HepG2 (cell line): ENCODE measurements around the gene GRB7. TPM values are rescaled to one million over a fixed set of nuclear protein-coding genes. Genes with fewer than 3 reads are reported as not detected.

Experiments used
- ATAC-seq: fragments of 200-7000 bp; cut with Tn5 transposase; 3 replicates; pipeline ENCODE4 v1.9.1; 2020; ENCODE audit warnings: mild to moderate bottlenecking, moderate library complexity
- BruUV-seq: library from RNA; stranded (reverse); fragments of 400-500 nt; replicated peaks from 2 replicates; lab custom pipeline; 2021; lab: Mats Ljungman, UMichigan
- CTCF ChIA-PET: fragments of 300-600 bp; formaldehyde crosslinking; extraction: SDS; loops from one replicate; lab custom pipeline; 2021; ENCODE audit warnings: low total read pairs, inconsistent platforms, low intra/inter-chr PET ratio; lab: Yijun Ruan, JAX
- POLR2A ChIA-PET: fragments of 350-600 bp; sonication (Branson Sonifier 250); formaldehyde crosslinking; loops from one replicate; lab custom pipeline; 2020; ENCODE audit warnings: antibody characterized with exemption, inconsistent platforms; lab: Yijun Ruan, JAX
- DNase-seq: peaks from one replicate; pipeline ENCODE4 v3.0.0-alpha.2; 2015; ENCODE audit warnings: low spot score
- FAIRE-seq: peaks from 3 replicates; lab custom pipeline; 2011; peaks lifted over from hg19 to GRCh38; lab: Jason Lieb, UNC
- H2AFZ ChIP-seq: one replicate; pipeline ENCODE4 v1.6.1; 2011; ENCODE audit warnings: low read length, inconsistent platforms
- H3K27ac ChIP-seq: fragments of 300-600 bp; 3 replicates; pipeline ENCODE4 v1.8.0; 2011; ENCODE audit warnings: mixed run types, mild to moderate bottlenecking, mixed read lengths, low read length, inconsistent platforms; ENCODE audit not compliant: insufficient read depth; ENCODE audit errors: extremely low read length
- H3K27me3 ChIP-seq, 2 experiments: fragments of 200-600 bp in 1 of 2; 2 replicates in 1 of 2; 3 replicates in 1 of 2; pipeline versions ENCODE4 v1.6.0 to v1.8.0; 2011; ENCODE audit warnings: low read length in 2 of 2, mild to moderate bottlenecking in 2 of 2, moderate library complexity in 2 of 2, inconsistent platforms in 1 of 2; ENCODE audit not compliant: insufficient read depth in 2 of 2, control insufficient read depth in 1 of 2
- H3K36me3 ChIP-seq, 2 experiments: fragments of 200-600 bp in 1 of 2; replicated peaks in 1 of 2; 2 replicates in 1 of 2; 3 replicates in 1 of 2; pipeline versions ENCODE4 v1.5.1 to v1.8.0; 2011; ENCODE audit warnings: low read length in 2 of 2, inconsistent platforms in 1 of 2; ENCODE audit not compliant: insufficient read depth in 2 of 2, control insufficient read depth in 1 of 2
- H3K4me1 ChIP-seq: 2 replicates; pipeline ENCODE4 v1.5.1; 2012; ENCODE audit warnings: low read length, inconsistent platforms; ENCODE audit not compliant: insufficient read depth
- H3K4me2 ChIP-seq: 2 replicates; pipeline ENCODE4 v1.6.0; 2011; ENCODE audit warnings: low read depth, low read length, inconsistent platforms
- H3K4me3 ChIP-seq, 3 experiments: fragments of 200-600 bp in 1 of 3; sonication (generic), shearing (Covaris generic) in 1 of 3; replicated peaks in 1 of 3; 2 replicates each; pipeline ENCODE4 v1.5.1; 2011 to 2016; ENCODE audit warnings: low read length in 3 of 3, inconsistent platforms in 2 of 3, low read depth in 2 of 3, mild to moderate bottlenecking in 2 of 3, control low read depth in 1 of 3, mixed read lengths in 1 of 3; ENCODE audit not compliant: insufficient read depth in 1 of 3
- H3K79me2 ChIP-seq: one replicate; pipeline ENCODE4 v1.6.1; 2011; ENCODE audit warnings: low read length, inconsistent platforms; ENCODE audit not compliant: insufficient read depth
- H3K9ac ChIP-seq: 2 replicates; pipeline ENCODE4 v1.6.0; 2011; ENCODE audit warnings: mild to moderate bottlenecking, low read depth, low read length, inconsistent platforms; ENCODE audit not compliant: insufficient read depth
- H3K9me3 ChIP-seq: 2 replicates; pipeline ENCODE4 v1.5.1; 2012; ENCODE audit warnings: mild to moderate bottlenecking, low read length
- H4K20me1 ChIP-seq: 2 replicates; pipeline ENCODE4 v1.6.0; 2011; ENCODE audit warnings: inconsistent platforms, mild to moderate bottlenecking, low read length, moderate library complexity; ENCODE audit not compliant: insufficient read depth
- FOSL2 ChIP-seq: sonication (generic); formaldehyde crosslinking; IDR thresholded peaks from 2 replicates; pipeline ENCODE4 v1.4.0; 2020; ENCODE audit warnings: missing genetic modification reagents
- MAFK ChIP-seq, 2 experiments: IDR thresholded peaks in 1 of 2; conservative IDR thresholded peaks in 1 of 2; 2 replicates each; pipeline ENCODE4 v1.6.1; 2011; ENCODE audit warnings: improper control_type of control experiment in 2 of 2, low read length in 2 of 2
- ZFP62 ChIP-seq: sonication (generic); formaldehyde crosslinking; IDR thresholded peaks from 2 replicates; pipeline ENCODE4 v1.4.0; 2020; ENCODE audit warnings: missing genetic modification reagents
- ZNF737 ChIP-seq: sonication (generic); formaldehyde crosslinking; IDR thresholded peaks from 2 replicates; pipeline ENCODE4 v1.5.0; 2020; ENCODE audit warnings: missing genetic modification reagents, mild to moderate bottlenecking, borderline replicate concordance
- ZXDC ChIP-seq: sonication (generic); formaldehyde crosslinking; IDR thresholded peaks from 2 replicates; pipeline ENCODE4 v1.5.0; 2020; ENCODE audit warnings: mild to moderate bottlenecking, missing genetic modification reagents
- WGBS: methylation state at CpG from one replicate; pipeline ENCODE4 v1.1.6; 2017; ENCODE audit warnings: low lambda C conversion rate; 5-methylcytosine and 5-hydroxymethylcytosine counted together
- in situ Hi-C: cut with HindIII; loops from 2 replicates; pipeline ENCODE4 v1.10.0; 2017; ENCODE audit warnings: low pct_unique_long_range_greater_than_20kb; ENCODE audit not compliant: extremely low pct_ligation_motif_present
- intact Hi-C: fragments of 100-400 bp; cut with micrococcal nuclease; formaldehyde crosslinking; loops from one replicate; pipeline ENCODE4 v1.10.0; 2022; ENCODE audit not compliant: unreplicated experiment
- polyA plus RNA-seq, 8 experiments: library from polyadenylated mRNA; depleted of rRNA in 3 of 8; stranded (reverse) in 7 of 8; unstranded in 1 of 8; fragments of >200 nt; fragmentation: Illumina TruSeq in 4 of 8; extraction: Trizol in 4 of 8; gene quantifications; 2 replicates each; pipeline versions ENCODE4 v1.2.1 to v1.2.3, GENCODE V29; 2011 to 2016; ENCODE audit warnings: low read depth in 4 of 8, missing spikeins in 1 of 8, mixed read lengths in 1 of 8; ENCODE audit not compliant: insufficient read depth in 1 of 8
- total RNA-seq, 5 experiments: library from RNA; depleted of rRNA; stranded (reverse); fragments of >200 nt; fragmentation: Illumina TruSeq; extraction: Trizol; gene quantifications; 2 replicates each; pipeline ENCODE4 v1.2.3, GENCODE V29; 2016; ENCODE audit warnings: low read depth in 1 of 5

Gene GRB7
- total and polyA plus RNA-seq, 2 of the 13 experiments (the other 11 are each of a cell fraction or from before 2014, with no cell fraction given): 60.2 to 77.7 TPM

DNA sequence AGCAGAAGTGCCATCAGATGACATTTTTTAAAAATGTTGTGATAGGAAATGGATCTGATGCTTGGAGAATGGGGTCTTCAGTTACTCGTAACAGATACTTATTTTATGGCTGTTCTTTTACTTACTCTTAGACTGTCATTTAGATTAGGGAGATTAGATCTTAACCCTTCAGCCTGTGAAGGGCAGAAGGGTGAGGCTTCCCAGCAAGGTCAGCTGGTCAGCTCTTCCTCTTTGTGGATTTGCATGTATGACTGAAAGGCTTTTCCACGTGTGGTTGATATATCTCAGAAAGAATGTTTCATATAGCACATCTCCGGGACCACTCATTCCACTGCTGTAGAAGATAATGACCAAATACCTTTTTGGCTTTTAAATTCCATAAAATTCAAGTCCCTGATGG is 27.4 kb downstream of the GRB7 start (continued):
- TF ChIP-seq ZXDC (CRISPR knock-in tag): no peak
- TF ChIP-seq FOSL2 (CRISPR knock-in tag): no peak

DNA sequence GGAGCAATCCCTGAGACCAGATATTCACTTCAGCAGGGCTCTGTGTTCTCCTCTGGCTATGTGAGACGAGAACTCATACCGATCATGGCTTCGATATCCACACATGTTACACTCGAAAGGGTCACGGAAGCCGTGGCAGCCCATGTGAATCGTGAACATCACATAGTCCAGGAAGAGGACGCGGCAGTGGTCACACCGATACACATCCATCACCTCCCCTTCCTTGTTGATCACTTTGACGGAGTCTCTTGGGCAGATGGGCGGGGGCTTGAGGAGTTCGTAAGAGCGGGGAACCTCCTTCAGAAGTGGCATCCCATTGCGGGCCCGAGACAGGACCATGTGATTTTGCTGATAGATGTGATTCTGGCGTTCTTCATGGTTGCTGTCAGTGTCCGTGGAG is 28.0 kb downstream of the GRB7 start:
- TF ChIP-seq ZFP62 (no peak), ZNF737 (CRISPR knock-in tag) (no peak), MAFK (conservative IDR thresholded peaks at IDR 0.05 in 1 of 2, IDR thresholded peaks at IDR 0.05 in 1 of 2; ENCODE audit: low read length in 2 of 2) (peak; percentile 8 to 28; a peak in 2 of 4 replicates)
- BruUV-seq: no TSS peak
- Histone ChIP-seq H3K9ac (no peak overlapping the region), H3K79me2 (no peaks in the 10 kb centered on the region), H3K27ac (no peak overlapping the region), H3K27me3 (peaks cover 1 to 49% of the 10 kb centered on the region in 2 experiments), H3K36me3 (no peaks in the 10 kb centered on the region), H3K4me1 (peaks cover 18% of the 10 kb centered on the region), H2AFZ (no peak overlapping the region), H4K20me1 (no peaks in the 10 kb centered on the region), H3K9me3 (no peaks in the 10 kb centered on the region), H3K4me3 (no peak overlapping the region), H3K4me2 (no peak overlapping the region)
- no peak for DNase-seq
- ATAC-seq: no peak
- FAIRE-seq: no peak
- ChIA-PET CTCF (no interaction called here), POLR2A (no interaction called here)
- intact Hi-C loops: no loop called here
- WGBS: 58% methylated on average over 18 of the region's 18 CpGs
- in situ Hi-C loops: no loop called here
